NCI-H510A (cell line): ENCODE measurements around the gene CTXN3.
"Not testable (repeated sequence)": the region's sequence is repeated elsewhere in the genome, so short reads cannot be mapped to it uniquely, and the experiment has no call there.

Experiments
- DNase-seq: peaks from one replicate; lab custom pipeline; 2025; lab: John Stamatoyannopoulos, UW

CTXN3 gene

DNA sequence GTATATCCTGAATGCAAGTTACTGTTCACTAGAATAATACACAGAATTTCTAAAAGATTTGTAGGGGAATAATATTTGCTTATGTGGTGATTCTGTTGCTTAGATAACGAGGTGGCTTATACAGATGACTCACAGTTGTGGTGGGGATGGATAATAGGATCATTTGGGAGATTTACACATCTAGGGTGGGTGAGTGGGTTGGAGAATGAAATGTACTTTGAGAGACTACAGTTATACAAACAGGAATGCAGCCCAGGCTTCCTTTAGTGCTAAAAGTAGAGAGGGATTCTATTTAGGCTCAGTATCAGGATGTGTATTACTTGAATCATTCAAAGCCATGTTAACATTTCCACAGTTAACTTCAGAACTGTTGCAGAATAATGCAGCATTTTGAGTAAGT, 1.8 kb downstream of the CTXN3 start:
- no peak for DNase-seq

DNA sequence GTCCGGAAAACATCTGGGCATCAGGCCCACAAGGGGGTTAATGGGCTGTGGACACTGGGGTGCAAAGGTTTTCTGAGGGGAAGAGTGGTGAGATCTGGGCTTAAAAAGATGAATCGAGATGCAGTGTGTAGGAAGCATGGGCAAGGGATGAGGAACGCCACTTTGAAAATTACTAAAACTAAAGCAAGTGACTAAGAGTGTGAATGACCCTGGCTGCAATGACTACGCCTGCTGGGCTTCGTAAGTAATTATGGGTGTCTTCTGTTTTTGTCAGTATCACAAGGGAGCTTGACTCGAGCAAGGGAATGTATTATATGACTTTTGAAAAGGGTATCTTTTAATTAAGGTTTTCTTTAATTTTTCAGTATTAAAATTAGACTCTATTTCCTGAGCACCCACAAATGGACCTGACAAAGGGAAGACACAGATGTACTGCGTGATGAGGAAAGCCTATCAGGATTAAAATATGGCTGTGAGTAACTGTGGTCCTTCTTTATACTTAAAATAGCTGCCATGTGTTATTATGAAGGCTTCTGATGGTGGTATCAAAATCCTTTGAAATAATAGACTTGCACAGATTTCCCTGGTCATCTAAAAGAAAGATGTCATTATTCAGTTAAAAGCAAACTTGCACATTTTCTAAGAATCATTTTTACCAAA, 4.2 kb downstream of the CTXN3 start:
- DNase-seq = no peak

- no peak for DNase-seq
Measured at GRCh38 chr5:127656825-127657224, 7.9 kb downstream of the CTXN3 start.

DNA sequence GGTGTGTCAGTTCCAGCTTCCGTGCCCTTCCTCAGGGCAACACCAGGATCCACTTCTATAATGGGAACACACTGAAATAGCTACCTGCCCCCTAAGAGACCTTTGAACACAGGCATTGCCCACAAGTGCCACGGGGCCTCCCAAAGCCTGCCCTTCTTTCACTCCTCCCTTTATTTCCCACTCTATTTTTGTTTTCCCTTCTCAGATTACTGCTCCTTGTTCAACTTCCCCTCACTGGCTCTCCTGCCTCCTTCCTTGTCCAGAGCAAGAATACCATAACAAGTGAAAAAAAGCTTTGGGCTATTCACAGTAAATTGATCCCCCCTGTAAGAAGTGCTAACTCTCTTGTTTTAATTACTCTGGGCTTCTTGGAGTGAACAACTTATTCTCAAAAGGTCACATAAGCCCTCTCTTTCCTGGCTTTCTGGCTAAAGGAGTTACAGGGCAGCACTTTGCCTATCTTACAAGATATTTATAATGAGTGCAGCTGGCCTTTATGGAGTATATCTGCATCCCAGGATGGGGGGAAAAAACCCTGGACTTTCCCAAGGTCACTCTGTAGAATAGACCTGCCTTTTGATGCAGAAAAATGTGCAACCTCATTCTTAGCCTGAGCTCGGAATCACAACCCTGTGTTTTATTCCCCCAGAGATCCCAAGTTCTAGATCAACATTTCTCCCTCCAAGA, 11.3 kb downstream of the CTXN3 start:
- no peak for DNase-seq

DNA sequence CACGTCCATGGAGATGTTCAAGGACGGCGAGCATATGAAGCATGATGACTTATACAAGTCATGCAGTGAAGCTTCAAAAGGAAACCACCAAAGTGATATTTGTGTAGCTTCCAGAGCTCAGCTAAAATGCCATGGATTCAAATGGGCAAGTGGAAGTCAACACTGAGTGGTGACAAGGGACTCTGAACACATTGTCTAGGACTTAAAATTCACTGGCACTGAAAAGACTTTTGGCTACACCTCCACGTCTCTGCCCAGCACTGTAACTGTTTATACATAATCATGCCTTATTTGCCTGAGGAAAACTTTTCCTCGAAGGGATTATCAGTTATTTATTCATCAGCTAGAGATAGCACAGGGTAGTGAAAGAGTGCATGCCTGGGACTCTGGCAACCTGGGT, 15.2 kb downstream of the CTXN3 start:
- DNase-seq = no peak

DNA sequence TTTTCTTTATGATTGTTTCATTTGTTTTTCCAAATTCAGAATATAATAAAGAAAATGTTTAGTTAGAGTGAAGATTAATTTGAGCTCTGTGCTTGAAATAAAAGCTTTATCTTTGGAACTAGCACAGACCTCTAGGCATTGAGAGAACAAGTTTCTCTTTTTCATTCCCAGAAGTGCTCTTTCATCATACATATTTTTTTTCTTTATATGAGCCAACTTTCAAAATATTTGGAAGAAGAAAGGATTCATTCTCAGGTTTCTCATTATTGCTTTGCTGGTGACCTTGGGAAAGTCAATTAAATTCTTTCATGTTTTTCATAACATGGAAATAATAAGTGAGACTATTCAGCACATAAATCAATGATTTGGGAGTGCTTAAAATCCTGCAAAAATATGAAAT, 16.8 kb downstream of the CTXN3 start:
- DNase-seq = no peak

- DNase-seq = no peak
Measured at GRCh38 chr5:127666043-127666716, 17.3 kb downstream of the CTXN3 start.

- no peak for DNase-seq
Measured at GRCh38 chr5:127667926-127668325, 19.0 kb downstream of the CTXN3 start.

- no peak for DNase-seq
Measured at GRCh38 chr5:127671218-127671617, 22.3 kb downstream of the CTXN3 start.

DNA sequence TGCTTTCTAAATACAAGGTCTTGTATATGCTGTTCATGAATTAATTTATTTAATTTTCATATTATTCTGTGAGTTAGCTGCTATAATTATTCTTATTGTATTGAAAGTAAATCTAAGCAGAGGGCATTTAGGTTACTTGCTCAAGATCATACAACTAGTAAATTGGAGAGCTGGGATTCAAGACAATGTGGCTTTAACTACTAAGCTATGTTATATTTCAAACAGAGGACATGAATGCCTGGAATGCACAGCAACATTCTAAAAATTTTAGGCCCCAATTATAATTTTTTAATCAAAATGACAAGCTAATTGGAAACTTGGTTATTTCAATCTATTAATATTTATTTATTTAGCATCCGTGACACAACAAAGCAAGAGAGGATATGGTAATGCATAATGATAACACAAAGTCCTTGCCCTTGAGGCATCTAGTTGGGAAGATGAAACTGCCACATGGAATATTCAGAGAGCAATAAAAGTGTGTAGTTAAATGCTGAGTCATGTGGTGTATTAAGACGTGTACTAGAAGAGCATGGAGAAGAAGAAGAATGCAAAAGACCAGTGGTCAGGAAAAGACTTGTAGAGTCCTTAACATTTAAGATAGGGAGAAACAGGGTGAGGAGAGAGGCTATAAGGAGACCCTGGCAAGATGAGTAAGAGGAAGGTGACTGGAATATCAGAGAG, 24.4 kb downstream of the CTXN3 start:
- no peak for DNase-seq

DNA sequence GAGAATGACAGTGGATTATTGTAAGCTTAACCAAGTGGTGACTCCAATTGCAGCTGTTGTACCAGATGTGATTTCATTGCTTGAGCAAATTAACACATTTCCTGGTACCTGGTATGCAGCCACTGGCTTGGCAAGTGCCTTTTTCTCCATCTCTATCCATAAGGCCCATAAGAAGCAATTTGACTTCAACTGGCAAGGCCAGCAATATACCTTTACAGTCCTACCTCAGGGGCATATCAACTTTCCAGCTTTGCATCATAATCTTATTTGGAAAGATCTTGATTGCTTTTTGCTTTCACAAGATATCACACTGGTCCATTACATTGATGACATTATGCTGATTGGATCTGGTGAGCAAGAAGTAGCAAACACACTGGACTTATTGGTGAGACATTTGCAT, 28.1 kb downstream of the CTXN3 start:
- DNase-seq = not testable (repeated sequence)

- DNase-seq = not testable (repeated sequence)
Measured at GRCh38 chr5:127679691-127680330, 30.9 kb downstream of the CTXN3 start.

- DNase-seq = no peak
Measured at GRCh38 chr5:127680595-127680994, 31.7 kb downstream of the CTXN3 start.

- DNase-seq = no peak
Measured at GRCh38 chr5:127683008-127683407, 34.1 kb downstream of the CTXN3 start.

- DNase-seq = peak; percentile 3
Measured at GRCh38 chr5:127684726-127685467, 36.0 kb downstream of the CTXN3 start.

DNA sequence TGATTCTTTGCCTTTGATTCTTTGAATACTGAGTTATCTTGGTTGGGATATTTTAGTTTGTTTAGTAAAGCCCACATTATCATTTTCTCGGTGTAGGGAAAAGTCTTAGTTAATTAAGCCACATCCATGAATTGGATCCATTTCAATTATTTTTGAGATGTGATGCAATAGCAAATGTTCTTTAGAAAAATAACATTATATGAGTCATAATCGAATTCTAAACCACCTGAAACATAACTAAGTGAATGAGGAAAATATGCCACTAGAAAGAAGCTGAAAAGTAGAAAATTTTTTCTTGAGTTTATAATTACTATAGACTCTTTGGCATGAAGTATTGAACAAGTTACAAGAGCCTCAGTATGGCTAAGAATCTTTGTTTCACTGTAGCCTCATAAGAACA, 36.8 kb downstream of the CTXN3 start:
- no peak for DNase-seq

DNA sequence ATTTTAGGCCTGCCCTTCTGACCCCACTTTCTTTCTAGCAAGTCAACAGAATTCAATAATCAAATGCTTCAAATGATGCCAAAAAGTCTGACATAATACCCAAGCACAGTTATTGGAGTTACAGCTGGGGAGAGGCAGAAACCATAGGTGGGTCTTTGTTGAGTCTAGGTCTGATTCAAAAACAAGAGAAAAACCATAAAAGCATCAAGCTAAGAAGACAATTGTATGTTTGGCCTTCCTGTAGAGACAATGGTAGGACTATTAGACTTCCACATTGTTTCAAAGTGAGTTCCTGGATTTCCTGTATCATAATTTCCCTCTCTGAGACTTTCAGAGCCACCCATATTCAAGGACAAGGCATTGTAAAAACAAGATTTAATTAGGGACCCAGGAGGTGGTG, 37.5 kb downstream of the CTXN3 start:
- no peak for DNase-seq

DNA sequence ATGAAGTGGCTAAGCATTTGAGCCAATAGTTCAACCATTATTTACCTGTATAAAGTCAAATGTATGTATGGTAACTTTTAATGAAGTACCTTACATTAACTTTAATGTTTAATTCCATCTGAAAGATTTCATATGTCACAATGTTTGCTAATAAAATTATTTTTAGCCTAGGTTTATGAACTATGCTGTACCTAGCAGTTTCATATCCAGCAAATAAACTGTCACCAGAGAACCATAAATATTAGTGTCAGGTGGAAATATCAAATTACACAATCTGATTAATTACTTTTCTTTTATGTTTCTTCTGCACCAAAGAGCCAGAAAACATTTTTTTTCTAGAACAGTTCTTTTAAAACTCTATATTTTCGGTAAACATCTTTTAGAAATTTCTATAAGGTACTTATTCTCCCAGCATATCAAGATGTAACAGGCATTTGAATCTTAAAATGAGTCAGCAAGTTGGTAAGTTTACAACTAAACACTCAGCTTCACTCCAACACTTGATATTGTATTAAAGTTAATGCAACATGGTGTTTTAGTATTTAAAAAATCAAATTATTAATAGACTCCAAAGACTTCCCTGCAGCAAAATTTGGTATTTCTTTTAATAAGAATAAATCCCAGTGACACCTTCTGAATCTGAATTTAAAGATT, 45.8 kb downstream of the CTXN3 start:
- no peak for DNase-seq

DNA sequence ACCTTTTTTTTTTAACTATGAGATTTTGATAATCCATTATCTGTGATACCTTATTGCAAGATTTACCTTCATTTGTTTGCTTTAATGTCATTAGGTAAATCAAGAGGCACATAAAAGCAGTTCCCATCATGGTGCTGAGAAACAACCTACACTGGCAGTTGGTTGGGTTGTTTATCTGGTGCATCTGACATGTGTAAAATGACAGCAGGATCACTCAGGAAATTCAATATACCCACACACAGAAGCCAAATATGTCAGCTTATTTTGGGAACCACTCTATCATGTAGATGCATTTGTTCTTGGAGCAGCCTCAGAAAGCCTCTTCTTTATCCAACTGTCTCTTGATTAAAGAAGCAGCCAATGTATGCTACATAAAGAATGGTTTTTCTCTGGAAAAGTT, 46.5 kb downstream of the CTXN3 start:
- no peak for DNase-seq

GRCh38 chr5:127696683-127697082, 47.8 kb downstream of the CTXN3 start:
- no peak for DNase-seq
